Body of pancreas (tissue), 4 donors: ENCODE data around the gene C5orf52.
A peak's percentile ranks its signal among the peaks of the same experiment; 100 is the strongest.

Source experiments
- POLR2A ChIP-seq, 3 donors: fragments of 450-650 bp; IDR thresholded peaks; one replicate each; pipeline ENCODE4 v1.6.1; 2016; ENCODE audit warnings: antibody characterized with exemption in 3 of 3, mild to moderate bottlenecking in 2 of 3
- TF ChIP-seq, protein P1 (sequence below), 7 experiments: fragments of 450-650 bp in 4 of 7; fragments of 200-600 bp in 3 of 7; sonication (generic) in 3 of 7; IDR thresholded peaks; one replicate each; pipeline ENCODE4 v1.5.1; 2016 to 2019; ENCODE audit warnings: antibody characterized with exemption in 7 of 7

DNA sequence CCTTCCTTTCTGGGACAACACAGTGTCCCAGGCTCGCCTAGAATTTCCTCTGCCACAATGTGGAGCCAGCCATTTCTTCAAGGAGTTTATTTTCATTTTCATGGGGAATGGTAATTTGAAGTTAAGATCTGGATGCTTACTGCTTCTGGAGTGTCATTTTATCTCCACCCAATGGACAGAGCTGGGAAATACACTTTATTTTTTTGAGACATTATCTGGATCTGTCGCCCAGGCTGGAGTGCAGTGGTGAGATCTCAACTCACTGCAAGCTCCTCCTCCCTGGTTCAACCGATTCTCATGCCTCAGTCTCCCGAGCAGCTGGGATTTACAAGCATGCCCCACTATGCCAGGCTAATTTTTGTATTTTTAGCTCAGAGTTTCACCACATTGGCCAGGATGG lies 47.2 kb downstream of the C5orf52 start:
- TF ChIP-seq, protein P1, sequence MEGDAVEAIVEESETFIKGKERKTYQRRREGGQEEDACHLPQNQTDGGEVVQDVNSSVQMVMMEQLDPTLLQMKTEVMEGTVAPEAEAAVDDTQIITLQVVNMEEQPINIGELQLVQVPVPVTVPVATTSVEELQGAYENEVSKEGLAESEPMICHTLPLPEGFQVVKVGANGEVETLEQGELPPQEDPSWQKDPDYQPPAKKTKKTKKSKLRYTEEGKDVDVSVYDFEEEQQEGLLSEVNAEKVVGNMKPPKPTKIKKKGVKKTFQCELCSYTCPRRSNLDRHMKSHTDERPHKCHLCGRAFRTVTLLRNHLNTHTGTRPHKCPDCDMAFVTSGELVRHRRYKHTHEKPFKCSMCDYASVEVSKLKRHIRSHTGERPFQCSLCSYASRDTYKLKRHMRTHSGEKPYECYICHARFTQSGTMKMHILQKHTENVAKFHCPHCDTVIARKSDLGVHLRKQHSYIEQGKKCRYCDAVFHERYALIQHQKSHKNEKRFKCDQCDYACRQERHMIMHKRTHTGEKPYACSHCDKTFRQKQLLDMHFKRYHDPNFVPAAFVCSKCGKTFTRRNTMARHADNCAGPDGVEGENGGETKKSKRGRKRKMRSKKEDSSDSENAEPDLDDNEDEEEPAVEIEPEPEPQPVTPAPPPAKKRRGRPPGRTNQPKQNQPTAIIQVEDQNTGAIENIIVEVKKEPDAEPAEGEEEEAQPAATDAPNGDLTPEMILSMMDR (IDR thresholded peaks at IDR 0.05): peak; percentile 20 to 60 (median 46)
- TF ChIP-seq POLR2A (IDR thresholded peaks at IDR 0.05): no peak
